AG04449 (cell line): ENCODE data around the gene CDX1.

Experiments
- CTCF ChIA-PET: fragments of 350-600 bp; formaldehyde crosslinking; extraction: SDS; loops from one replicate; lab custom pipeline; 2021; ENCODE audit warnings: antibody characterized with exemption; lab: Yijun Ruan, JAX
- POLR2A ChIA-PET: fragments of 400-600, 350-600 bp; formaldehyde crosslinking; extraction: SDS; loops from one replicate; lab custom pipeline; 2020; ENCODE audit warnings: antibody characterized with exemption, inconsistent platforms; lab: Yijun Ruan, JAX
- DNase-seq: peaks from one replicate; pipeline ENCODE4 v3.0.0-alpha.2; 2010; ENCODE audit warnings: low read depth, low spot score
- H3K4me3 ChIP-seq: 2 replicates; pipeline ENCODE4 v1.5.1; 2011; ENCODE audit warnings: low read depth, mild to moderate bottlenecking, control low read depth, low read length
- TF ChIP-seq, protein P1 (sequence below): IDR thresholded peaks from one replicate; pipeline ENCODE4 v1.5.1; 2011; ENCODE audit warnings: mild to moderate bottlenecking, moderate library complexity, low read length, control low read depth, inconsistent platforms; ENCODE audit not compliant: insufficient read depth; ENCODE audit errors: missing control alignments

The CDX1 gene

DNA sequence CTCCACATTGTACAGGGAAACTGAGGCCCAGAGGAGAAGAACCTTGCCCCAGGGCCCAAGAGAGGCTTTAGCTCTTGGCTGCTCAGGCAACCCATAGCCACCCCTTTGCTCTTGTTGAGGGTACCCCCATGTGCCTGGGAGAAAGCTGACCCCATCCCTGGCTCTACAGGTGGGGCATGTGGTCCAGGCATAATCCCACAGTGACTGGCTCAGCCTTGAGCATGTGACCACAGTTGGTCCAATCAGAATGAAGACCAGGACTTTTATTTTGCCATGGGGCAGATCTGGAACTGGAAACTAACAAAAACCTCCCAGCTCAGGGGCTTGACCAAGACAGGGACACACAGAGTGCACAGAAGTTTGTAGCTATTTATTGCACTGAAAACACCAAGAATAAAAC, 52.6 kb downstream of the CDX1 start:
- ChIA-PET POLR2A (no interaction called here), CTCF (interaction anchor here (0.9 to 9.9 kb wide), 33 partner anchors 8 to 582 kb away, joined by 3 to 222 read pairs (median 5); partner anchors contain the start of genes HMGXB3, SLC26A2, SLC6A7 and TIGD6)
- no peak for DNase-seq
- TF ChIP-seq, protein P1, sequence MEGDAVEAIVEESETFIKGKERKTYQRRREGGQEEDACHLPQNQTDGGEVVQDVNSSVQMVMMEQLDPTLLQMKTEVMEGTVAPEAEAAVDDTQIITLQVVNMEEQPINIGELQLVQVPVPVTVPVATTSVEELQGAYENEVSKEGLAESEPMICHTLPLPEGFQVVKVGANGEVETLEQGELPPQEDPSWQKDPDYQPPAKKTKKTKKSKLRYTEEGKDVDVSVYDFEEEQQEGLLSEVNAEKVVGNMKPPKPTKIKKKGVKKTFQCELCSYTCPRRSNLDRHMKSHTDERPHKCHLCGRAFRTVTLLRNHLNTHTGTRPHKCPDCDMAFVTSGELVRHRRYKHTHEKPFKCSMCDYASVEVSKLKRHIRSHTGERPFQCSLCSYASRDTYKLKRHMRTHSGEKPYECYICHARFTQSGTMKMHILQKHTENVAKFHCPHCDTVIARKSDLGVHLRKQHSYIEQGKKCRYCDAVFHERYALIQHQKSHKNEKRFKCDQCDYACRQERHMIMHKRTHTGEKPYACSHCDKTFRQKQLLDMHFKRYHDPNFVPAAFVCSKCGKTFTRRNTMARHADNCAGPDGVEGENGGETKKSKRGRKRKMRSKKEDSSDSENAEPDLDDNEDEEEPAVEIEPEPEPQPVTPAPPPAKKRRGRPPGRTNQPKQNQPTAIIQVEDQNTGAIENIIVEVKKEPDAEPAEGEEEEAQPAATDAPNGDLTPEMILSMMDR: no peak
- H3K4me3 ChIP-seq: no peak overlapping the region

DNA sequence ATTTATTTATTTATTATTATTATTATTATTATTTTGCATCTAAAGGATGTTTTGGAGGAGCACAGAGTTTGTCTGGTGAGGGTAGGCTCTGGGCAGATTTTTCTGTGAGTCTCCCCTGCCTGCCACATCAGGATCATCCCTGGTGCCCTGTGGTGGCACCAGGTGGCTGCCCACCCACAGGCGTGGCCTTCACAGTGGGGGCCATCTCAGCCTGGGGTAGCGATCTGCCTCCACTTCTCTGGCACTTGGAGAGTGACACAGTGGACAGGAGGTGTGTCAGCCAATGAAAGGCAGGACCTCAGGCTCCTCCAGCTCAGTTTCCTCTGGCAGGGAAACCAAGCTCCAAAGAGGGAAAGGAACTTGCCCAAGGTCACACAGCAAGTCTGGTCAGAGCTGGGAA, 53.3 kb downstream of the CDX1 start:
- ChIA-PET CTCF (interaction anchor here (0.9 to 9.9 kb wide), 17 partner anchors 10 to 388 kb away, joined by 3 to 222 read pairs (median 6); partner anchors contain the start of genes HMGXB3 and TIGD6), POLR2A (no interaction called here)
- TF ChIP-seq, protein P1: no peak
- DNase-seq: no peak
- H3K4me3 ChIP-seq: no peak overlapping the region

DNA sequence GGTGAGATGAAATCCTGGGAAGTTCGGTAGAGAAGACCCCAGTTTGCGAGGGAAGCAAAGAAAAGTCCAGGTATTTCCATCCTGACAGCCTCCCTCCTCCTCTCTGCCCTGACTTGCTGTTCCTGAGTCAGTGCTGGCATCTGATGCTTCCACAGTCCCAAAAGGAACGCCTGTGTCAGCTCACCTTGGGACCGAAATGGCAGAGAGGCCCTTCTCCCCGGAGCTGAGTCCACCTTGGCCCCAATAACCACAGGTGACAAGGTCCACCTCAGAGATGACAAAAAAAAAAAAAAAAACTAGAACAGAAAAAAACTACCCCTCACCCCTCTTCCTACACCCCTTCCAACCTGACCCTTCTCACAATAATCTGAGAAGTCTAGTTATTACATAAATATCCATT, 54.9 kb downstream of the CDX1 start:
- TF ChIP-seq, protein P1: no peak
- POLR2A ChIA-PET: no interaction called here
- CTCF ChIA-PET: interaction anchor here (1.6 to 9.9 kb wide), 3 partner anchors 89 to 385 kb away, joined by 5 to 222 read pairs (median 99); no protein-coding TSS in a partner anchor
- H3K4me3 ChIP-seq: no peak overlapping the region
- no peak for DNase-seq

DNA sequence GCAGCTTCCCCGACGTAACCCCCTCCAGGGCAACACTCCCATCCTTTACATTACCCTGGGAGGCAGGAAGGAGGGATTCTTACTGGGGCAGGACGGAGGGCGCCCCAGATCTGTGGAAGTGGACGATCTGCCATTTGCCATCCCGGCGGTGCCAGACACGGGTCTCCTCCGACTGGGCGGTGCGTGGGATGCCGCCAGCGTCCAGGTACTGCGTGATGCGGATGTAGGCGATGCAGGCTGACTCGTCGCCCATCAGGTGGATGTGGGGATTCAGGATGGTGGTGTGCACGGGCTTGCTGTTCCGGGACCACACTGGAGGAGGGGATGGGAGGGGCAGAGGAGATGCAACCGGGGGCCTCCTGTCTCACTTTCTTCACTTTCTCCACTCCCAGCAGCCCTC, 56.3 kb downstream of the CDX1 start:
- ChIA-PET POLR2A (no interaction called here), CTCF (interaction anchor here (0.9 to 9.9 kb wide), 8 partner anchors 7 to 394 kb away, joined by 3 to 222 read pairs (median 3); no protein-coding TSS in a partner anchor)
- no peak for DNase-seq
- TF ChIP-seq, protein P1: no peak
- H3K4me3 ChIP-seq: no peak overlapping the region

DNA sequence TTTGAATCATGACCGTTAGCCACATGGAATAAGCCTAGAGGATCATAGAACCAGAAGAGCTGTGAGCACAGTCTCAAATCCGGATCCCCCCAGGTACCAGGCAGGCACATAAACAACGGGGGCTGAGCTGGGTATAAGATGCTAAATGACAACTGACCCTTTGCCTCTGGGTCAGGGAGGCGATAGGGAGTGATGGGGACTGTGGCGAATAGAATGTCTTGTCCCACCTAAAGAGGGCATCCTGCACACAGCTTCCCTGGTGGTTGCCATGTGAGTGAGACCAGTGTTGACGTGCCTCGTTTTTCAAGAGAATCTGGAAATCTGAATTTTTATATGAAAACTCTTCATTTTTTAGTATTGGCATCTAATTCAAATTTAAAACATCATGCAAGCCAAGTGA, 56.9 kb downstream of the CDX1 start:
- ChIA-PET POLR2A (no interaction called here), CTCF (interaction anchor here (0.9 to 2.6 kb wide), 6 partner anchors 8 to 395 kb away, joined by 3 to 10 read pairs (median 3); no protein-coding TSS in a partner anchor)
- no peak overlapping the region for H3K4me3 ChIP-seq
- TF ChIP-seq, protein P1: no peak
- no peak for DNase-seq

DNA sequence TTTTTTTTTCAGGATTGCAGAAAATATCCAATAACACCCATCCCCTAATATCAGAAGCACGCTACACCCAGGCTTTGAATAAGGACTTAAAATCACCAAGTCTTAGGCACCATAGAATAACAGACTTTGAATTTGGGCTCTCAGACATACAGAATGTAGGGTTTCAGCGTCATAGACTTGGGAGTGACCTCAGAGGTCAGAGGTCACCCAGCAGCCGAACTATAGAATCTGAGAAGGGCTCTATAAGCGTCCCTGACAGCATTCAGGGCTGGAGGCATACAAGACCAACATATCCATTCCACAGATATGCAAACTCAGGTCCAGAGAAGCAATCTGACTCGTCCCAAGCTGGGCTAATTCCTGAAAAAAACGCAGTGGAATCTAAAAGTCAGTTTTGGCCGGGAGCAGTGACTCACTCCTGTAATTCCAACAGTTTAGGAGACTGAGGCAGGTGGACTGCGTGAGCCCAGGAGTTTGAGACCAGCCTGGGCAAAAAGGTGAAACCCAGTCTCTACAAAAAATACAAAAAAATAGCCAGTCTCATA, 58.0 kb downstream of the CDX1 start:
- ChIA-PET CTCF (interaction anchor here (1.5 to 2.6 kb wide), 3 partner anchors 9 to 396 kb away, joined by 3 to 10 read pairs (median 3); no protein-coding TSS in a partner anchor), POLR2A (no interaction called here)
- no peak overlapping the region for H3K4me3 ChIP-seq
- no peak for DNase-seq
- TF ChIP-seq, protein P1: no peak
